HG02571 (cell line): ENCODE data around the gene SIM2.

Experiments
- ATAC-seq: cut with Tn5 transposase; IDR thresholded peaks from one replicate; pipeline ENCODE4 v1.9.1; 2021; ENCODE audit warnings: mild to moderate bottlenecking, moderate library complexity; ENCODE audit not compliant: unreplicated experiment

Gene SIM2

DNA sequence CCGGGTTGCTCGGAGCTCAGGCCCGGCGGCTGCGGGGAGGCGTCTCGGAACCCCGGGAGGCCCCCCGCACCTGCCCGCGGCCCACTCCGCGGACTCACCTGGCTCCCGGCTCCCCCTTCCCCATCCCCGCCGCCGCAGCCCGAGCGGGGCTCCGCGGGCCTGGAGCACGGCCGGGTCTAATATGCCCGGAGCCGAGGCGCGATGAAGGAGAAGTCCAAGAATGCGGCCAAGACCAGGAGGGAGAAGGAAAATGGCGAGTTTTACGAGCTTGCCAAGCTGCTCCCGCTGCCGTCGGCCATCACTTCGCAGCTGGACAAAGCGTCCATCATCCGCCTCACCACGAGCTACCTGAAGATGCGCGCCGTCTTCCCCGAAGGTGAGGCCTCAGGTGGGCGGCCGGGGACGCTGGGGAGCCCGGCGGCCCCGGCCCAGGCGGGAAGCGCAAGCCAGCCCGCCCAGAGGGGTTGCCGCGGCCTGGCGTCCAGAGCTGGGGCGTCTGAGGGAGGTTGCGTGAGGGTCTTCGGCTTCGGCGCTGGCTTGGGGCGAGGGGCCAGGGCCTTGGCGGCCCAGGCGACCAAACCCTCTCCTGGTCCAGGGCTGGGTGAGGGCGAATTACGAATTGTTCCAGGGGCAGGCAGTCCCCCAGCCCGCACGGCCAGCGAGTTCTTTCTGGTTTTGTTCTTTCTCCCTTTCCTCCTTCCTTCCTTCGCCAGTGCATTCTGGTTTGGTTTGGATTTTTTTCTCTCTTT, 805 bp downstream of the SIM2 start:
- ATAC-seq: no peak

DNA sequence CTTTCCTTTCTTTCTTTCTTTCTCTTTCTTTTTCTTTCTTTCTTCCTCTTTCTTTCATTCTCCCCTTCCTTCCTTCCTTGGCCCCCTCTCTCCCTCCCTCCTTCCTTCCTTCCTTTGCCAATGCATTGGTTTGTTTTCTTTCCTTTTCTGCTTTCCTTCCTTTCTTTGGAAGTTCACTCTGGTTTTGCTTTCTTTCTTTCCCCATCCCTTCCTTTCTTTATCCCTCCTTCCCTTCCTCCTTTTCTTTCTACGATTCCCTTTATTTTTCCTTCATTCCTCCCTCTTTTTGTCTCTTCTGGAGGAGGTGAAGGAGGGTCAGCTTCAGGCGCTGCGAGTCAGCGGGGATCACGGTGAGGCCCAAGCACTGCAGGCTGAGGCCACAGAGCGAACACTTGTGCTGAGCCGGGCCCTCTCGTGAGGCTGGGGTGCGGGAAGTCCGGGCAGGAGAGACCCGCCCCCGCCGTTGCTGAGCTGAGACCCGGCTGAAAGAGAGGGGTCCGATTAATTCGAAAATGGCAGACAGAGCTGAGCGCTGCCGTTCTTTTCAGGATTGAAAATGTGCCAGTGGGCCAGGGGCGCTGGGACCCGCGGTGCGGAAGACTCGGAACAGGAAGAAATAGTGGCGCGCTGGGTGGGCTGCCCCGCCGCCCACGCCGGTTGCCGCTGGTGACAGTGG, 1.5 kb downstream of the SIM2 start:
- ATAC-seq: no peak

DNA sequence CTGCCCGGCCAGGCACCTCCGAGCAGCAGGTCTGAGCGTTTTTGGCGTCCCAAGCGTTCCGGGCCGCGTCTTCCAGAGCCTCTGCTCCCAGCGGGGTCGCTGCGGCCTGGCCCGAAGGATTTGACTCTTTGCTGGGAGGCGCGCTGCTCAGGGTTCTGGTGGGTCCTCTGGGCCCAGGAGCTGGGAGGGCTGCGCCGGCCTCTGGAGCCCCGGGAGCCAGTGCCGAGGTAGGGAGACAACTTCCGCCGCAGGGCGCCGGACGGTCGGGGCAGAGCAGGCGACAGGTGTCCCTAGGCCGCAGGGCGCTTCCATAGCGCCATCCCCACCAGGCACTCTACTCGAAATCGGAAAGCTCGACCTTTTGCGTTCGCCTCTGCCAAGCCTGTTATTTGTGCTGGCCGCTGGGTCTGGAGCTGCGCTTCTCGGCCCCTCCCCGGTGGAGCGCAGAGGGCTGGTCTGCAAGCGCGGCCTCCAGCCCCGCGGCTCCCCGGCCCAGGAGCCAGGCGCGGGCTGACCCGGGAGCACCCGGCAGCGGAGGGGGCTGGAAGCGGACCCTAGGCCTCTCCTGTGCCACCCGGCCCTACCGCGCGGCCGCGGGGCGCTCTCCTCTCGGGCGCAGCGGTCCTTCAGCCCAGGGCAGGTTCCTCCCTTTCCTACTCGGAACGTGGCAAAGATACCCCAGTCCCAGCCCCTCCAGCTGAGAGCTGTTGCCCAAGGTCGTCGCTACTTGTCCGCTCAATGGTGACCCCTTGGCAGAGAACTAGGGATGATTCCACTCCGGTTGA, 2.2 kb downstream of the SIM2 start:
- no peak for ATAC-seq

DNA sequence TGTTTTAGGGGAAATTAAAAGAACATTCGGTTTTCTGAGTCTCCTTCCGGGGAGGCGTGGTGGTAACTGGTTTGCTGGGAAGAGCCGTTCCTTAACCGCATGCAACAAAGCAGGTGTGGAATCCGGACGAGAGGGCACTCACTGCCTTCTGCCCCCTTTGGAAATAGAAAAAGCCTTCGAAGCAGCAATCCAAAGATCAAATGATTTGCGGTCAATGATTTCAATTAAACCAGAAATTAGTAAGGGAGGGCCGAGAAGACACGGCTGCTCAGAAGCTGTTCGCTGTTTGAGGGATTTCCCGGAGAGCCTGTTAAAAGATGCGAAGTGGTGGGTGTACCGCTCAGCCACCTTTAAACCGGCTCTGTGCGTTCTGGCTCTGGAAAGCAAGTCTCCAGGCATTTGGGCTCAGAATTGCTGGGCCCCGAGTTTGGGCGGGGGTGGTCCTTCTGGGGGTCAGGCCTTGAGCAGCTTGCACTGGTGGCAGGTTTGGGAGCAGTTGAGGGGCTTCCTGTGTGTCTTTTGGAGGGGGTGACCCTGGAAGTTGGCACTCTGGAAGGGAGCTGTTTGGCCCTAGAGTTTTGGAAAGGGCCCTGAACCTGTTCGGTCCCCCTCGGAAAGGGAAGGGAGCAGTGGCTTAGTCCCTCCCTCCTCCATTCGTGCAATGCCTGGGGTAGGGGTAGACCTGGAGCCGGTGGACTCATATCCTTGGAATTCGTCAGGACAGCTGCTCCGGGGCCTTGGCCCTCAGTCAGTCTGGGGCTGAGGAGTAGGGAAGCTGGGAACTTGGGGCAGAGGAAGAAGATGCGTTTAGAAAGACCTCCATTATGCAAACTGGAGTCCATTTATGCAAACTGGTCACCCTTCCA, 3.1 kb downstream of the SIM2 start:
- no peak for ATAC-seq

DNA sequence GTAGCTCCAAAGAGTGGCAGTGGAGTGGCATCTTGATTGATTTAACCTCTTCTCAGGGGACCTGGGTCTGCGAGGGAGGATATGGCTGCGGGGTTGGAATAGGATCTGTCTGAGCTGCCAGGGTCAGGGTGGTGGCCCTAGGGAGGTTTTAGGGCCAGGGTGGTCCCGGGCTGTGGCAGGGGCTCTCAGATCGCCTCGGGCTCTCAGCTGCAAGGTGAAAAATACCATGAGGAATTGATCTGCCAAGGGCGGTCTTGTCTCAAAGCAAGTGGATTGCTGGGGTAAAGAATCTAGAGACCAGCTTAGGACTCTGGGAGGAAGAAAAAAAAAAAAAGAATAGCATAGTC, 3.7 kb downstream of the SIM2 start:
- no peak for ATAC-seq

DNA sequence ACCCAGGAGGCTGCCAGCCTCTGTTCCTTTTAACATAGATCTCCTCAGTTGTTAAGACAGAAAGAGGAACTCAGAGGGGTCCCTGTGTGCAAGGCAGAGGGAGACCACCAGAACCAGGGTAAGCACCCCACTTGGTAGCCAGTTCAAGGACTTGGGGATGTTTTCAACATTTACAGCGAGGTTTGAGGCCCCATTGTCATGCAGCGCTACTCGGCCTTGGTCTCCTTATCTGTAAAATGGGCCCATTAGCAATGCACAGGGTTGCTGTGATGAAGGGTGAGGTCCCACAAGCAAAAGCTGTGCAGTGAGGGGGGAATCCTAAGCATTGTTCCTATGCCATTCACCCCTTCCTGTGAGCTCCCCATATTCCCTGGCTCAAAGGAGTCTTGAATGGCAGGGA, 4.2 kb downstream of the SIM2 start:
- no peak for ATAC-seq

DNA sequence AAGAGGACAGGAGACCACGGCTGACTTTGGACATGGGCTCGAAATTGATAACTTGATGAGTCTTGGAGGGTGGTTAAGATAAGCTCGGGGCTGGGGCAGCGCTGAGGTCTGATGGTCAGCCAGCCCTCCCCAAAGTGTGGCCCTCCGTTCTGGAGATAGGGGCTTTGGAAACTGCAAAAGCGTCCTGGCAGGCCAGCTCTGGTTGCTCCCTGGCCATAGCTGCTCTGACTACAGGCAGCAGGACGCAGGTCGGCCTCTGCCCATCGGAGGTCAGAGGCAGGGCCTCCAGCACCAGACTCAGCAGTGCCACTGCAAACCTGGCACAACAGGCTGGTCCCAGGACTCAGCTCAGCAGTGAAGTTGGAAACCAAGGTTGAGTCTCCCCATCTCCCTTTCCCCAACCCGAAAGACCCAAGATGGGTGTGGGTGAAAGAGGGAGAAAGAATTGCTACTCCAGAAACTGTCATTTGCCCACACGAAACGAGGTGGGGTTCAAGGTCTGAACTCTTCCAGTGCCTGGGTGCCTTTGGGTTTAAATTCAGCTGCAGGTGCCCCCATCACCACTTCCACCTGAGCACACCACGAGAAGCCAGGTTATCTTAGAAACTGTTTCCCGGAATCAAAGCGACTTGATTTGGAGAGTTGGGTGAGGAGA, 4.8 kb downstream of the SIM2 start:
- no peak for ATAC-seq

DNA sequence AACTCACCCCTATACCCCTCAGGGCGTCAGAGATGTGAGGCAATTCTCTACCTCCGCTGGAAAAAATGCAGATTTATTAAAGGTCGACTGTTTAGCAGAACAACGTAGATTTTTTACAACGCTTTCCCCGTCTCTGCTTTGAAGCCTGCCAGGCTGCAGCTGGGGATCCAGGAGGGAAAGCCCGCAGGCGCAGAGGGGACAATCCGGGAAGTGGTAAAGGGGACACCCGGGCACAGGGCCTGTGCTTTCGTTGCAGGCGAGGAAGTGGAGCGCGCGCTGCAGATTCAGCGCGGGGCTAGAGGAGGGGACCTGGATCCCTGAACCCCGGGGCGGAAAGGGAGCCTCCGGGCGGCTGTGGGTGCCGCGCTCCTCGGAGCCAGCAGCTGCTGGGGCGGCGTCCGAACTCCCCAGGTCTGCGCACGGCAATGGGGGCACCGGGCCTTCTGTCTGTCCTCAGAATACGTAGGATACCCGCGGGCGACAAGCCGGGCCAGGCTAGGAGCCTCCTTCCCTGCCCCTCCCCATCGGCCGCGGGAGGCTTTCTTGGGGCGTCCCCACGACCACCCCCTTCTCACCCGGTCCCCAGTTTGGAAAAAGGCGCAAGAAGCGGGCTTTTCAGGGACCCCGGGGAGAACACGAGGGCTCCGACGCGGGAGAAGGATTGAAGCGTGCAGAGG, 5.5 kb downstream of the SIM2 start:
- no peak for ATAC-seq

DNA sequence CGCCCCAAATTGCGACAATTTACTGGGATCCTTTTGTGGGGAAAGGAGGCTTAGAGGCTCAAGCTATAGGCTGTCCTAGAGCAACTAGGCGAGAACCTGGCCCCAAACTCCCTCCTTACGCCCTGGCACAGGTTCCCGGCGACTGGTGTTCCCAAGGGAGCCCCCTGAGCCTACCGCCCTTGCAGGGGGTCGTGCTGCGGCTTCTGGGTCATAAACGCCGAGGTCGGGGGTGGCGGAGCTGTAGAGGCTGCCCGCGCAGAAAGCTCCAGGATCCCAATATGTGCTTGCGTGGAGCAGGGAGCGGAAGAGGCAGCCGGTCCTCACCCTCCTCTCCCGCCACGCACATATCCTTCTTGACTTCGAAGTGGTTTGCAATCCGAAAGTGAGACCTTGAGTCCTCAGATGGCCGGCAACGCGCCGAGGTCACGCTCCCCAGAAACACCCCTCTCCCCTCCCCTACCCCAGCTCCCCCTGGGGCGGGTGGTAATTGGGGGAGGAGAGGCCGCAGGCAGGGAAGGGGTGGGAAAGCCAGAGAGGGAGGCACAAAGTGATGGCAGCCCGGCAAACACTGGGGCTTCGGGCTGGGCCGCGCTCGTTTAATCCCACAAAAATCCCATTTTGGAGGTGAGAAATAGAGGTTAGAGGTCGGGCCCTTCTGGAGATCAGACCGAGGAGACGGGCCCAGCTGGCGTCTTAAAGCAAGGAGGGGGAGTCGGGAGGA, 6.2 kb downstream of the SIM2 start:
- no peak for ATAC-seq

DNA sequence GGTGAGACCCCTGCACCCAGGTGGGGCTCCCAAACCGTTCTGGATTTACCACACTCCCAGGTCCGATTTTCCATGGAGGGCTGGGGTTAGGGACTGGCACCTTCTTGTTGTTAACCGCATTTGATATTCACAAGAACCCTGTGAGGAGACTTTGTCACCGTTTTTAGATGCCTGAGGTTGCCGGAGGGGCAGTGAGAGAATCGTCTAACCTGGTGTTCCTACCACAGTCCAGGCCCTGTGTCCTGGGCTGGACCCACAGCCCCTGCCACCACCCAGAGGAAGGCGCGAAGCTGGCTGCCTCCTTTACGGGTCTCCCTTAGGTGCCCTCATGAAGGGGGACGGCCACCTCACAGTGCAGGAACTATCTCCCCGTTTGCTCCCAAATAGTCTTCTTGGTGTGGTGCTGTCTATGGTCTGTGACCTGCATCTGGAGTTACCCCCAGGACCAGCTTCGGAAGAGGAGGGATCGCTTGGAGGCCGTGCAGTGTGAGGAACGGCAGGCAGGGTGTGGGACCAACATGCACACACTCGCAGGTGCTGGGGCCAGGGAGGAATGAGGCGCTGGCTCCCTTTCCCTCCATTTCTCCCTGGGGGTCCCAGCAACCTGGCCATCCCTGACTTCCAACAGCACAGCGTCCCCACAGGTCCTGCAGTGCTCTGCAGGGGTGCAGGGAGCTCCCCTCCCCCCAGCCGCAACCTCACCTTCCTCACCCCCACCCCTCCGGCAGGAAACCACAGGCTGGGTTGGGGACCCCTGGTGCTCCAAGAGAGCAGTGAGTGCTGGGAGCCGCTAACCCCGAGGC, 7.0 kb downstream of the SIM2 start:
- no peak for ATAC-seq

DNA sequence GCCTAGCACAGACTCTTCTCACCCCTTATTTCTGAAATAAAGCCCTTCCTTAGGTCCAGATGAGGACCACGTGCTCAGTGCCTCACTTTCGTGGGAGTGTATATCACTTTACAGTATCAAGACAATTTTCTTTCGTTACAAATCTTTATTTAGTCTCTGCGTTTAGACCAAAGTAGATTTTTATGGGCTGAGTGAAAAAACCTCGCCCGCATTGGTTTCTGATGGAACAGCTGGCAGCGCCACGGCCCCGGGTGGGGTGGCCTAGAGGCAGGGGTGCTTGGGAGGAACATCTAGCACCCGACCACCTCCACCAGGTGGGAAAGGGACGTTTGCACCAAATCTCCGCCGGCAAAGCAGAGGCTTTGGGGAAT, 7.6 kb downstream of the SIM2 start:
- ATAC-seq: no peak

DNA sequence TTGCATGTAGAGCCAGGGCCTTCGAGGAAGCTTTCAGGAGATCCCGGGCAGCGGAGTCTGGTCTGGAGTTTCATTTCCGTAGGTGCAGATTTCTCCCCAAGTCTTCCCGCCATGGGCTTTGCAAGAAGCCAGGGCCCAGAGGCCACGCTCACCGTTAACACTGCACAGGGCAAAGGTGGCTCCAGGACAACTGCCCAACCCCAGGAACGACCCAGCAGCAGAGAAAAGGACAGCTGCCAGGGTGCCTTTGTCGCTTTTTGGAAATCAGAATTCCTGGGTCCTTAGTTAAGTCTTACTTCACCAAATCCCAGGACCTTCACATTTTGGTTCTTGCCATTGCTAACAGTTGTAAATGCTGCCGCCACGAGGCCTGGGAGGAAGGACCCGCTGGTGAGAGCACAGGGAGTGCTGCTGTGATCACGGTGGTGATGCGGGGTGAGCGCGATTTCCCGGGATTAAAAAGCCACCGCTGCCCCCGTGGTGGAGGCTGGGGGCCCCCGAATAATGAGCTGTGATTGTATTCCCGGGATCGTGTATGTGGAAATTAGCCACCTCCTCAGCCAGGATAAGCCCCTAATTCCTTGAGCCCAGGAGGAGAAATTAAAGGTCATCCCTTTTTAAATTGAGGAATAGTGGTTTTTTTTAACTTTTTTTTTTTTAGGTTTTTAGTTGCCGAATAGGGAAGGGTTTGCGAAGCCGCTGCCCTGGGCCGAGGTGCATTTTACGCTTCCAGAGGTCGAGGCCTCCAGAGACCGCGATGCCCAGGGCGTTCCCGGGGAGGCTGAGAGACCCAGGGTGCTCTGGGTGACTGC, 8.2 kb downstream of the SIM2 start:
- no peak for ATAC-seq

DNA sequence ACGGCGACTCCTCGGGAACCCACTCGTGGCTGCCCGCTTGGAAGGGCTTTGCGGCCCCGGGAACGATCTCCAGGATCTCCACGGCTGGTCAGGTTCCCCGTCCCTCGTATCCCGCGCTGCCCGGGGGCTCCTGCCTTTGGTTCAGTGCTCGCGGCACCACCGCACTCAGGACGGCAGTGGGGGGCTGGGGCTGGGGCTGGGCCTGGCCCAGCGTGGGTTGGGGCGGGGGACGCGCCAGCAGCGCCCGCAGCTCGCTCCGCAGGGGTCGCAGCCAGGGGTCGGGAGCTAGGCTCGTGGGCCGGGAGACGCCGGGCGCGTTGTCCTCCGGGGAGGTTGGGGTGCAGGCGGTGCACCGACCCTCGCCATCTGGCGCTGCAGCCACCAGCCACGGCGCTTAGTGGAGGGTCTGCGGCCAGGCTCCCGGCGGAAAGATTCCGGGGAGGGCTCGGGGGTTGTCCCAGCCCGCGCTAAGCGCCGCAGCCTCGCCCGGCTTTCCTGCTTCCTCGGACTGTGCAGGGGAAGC, 8.9 kb downstream of the SIM2 start:
- no peak for ATAC-seq

DNA sequence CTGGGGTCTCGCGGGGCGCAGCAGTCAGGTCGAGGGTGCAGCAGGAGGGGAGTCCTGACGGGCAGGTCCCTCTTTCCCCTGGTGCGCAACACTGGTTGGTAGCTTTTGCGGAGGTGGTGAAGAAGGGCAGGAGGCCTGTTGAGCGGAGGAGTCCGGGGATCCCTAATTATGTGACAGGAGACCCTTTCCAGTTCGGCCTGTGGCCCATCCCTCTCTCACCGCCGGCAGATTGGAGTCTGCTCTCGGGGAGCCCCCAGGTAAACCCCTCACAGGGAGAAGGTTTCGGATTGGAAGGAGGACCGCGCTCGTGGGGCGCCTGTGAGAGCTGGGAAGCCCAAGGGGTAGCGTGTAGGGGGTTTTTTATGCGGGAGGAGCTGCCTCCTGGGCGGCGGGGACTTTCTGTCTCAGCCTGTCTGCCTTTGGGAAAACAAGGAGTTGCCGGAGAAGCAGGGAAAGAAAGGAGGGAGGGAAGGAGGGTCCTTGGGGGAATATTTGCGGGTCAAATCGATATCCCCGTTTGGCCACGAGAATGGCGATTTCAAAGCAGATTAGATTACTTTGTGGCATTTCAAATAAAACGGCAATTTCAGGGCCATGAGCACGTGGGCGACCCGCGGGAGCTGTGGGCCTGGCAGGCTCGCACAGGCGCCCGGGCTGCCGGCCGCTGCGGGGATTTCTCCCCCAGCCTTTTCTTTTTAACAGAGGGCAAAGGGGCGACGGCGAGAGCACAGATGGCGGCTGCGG, 9.5 kb downstream of the SIM2 start:
- ATAC-seq: no peak

DNA sequence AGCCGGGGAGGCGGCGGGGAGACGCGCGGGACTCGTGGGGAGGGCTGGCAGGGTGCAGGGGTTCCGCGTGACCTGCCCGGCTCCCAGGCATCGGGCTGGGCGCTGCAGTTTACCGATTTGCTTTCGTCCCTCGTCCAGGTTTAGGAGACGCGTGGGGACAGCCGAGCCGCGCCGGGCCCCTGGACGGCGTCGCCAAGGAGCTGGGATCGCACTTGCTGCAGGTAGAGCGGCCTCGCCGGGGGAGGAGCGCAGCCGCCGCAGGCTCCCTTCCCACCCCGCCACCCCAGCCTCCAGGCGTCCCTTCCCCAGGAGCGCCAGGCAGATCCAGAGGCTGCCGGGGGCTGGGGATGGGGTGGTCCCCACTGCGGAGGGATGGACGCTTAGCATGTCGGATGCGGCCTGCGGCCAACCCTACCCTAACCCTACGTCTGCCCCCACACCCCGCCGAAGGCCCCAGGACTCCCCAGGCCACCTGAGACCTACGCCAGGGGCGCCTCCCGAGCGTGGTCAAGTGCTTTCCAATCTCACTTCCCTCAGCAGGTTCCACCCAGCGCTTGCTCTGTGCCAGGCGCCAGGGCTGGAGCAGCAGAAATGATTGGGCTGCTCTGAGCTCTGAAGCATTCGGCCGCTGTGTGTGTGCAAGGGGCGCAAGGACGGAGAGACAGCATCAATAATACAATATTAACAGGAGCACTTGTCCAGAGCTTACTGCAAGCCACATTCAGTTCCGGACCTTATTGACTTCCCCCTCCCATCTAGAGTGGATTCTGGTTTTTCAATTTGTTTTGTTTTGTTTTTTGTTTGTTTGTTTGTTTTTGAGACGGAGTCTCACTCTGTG, 10.3 kb downstream of the SIM2 start:
- ATAC-seq: no peak
